H9 (cell line): ENCODE data around the gene RBM19. TPM values are rescaled to one million over a fixed set of nuclear protein-coding genes. Genes with fewer than 3 reads are reported as not detected.
A peak's percentile ranks its signal among the peaks of the same experiment; 100 is the strongest.

Experiments used
- DNase-seq: peaks from one replicate; pipeline ENCODE4 v3.0.0-alpha.2; 2017
- H2AFZ ChIP-seq: one replicate; pipeline ENCODE4 v1.6.1; 2013; ENCODE audit warnings: mild to moderate bottlenecking, low read length, control low read depth, moderate library complexity
- H2AK5ac ChIP-seq: 2 replicates; pipeline ENCODE4 v1.6.1; 2013; ENCODE audit warnings: low read length, control low read depth, mixed read lengths; ENCODE audit not compliant: insufficient read length
- H2BK120ac ChIP-seq: one replicate; pipeline ENCODE4 v1.6.1; 2013; ENCODE audit warnings: low read depth, mild to moderate bottlenecking, low read length, control low read depth, inconsistent platforms; ENCODE audit not compliant: poor library complexity, severe bottlenecking
- H2BK12ac ChIP-seq: 2 replicates; pipeline ENCODE4 v1.6.1; 2013; ENCODE audit warnings: low read length, control low read depth, mixed read lengths, low read depth; ENCODE audit not compliant: insufficient read length
- H2BK15ac ChIP-seq: 2 replicates; pipeline ENCODE4 v1.6.1; 2013; ENCODE audit warnings: low read depth, low read length, control low read depth
- H2BK20ac ChIP-seq: one replicate; pipeline ENCODE4 v1.6.1; 2013; ENCODE audit warnings: low read depth, mild to moderate bottlenecking, low read length, control low read depth, inconsistent platforms; ENCODE audit not compliant: poor library complexity, severe bottlenecking
- H2BK5ac ChIP-seq: 2 replicates; pipeline ENCODE4 v1.6.1; 2013; ENCODE audit warnings: low read length, control low read depth, mixed read lengths; ENCODE audit not compliant: insufficient read length
- H3K14ac ChIP-seq: 2 replicates; pipeline ENCODE4 v1.6.1; 2013; ENCODE audit warnings: low read length, control low read depth; ENCODE audit not compliant: insufficient read depth
- H3K18ac ChIP-seq: 2 replicates; pipeline ENCODE4 v1.6.1; 2013; ENCODE audit warnings: low read depth, mild to moderate bottlenecking, mixed read lengths, low read length, control low read depth; ENCODE audit not compliant: insufficient read length
- H3K23ac ChIP-seq: 2 replicates; pipeline ENCODE4 v1.6.1; 2013; ENCODE audit warnings: low read length, control low read depth, mixed read lengths, low read depth; ENCODE audit not compliant: insufficient read length
- H3K23me2 ChIP-seq: 2 replicates; pipeline ENCODE4 v1.6.1; 2013; ENCODE audit warnings: low read depth, mild to moderate bottlenecking, mixed read lengths, low read length, control low read depth; ENCODE audit not compliant: insufficient read length, poor library complexity, severe bottlenecking
- H3K27ac ChIP-seq: 2 replicates; pipeline ENCODE4 v1.5.1; 2013; ENCODE audit warnings: low read length, control low read depth, mixed read lengths, low read depth; ENCODE audit not compliant: insufficient read length
- H3K27me3 ChIP-seq: 2 replicates; pipeline ENCODE4 v1.6.1; 2013; ENCODE audit warnings: low read length, control low read depth, inconsistent platforms; ENCODE audit not compliant: insufficient read depth
- H3K4ac ChIP-seq: 2 replicates; pipeline ENCODE4 v1.6.1; 2013; ENCODE audit warnings: low read depth, mild to moderate bottlenecking, control low read depth, inconsistent platforms, low read length, moderate library complexity
- H3K4me1 ChIP-seq: 2 replicates; pipeline ENCODE4 v1.6.1; 2013; ENCODE audit warnings: low read length, control low read depth, inconsistent platforms; ENCODE audit not compliant: insufficient read depth
- H3K4me2 ChIP-seq: 2 replicates; pipeline ENCODE4 v1.6.1; 2013; ENCODE audit warnings: low read length, control low read depth, mixed read lengths; ENCODE audit not compliant: insufficient read length, insufficient read depth
- H3K56ac ChIP-seq: 2 replicates; pipeline ENCODE4 v1.6.1; 2013; ENCODE audit warnings: low read depth, mild to moderate bottlenecking, mixed read lengths, low read length, control low read depth; ENCODE audit not compliant: insufficient read length
- H3K79me1 ChIP-seq: 2 replicates; pipeline ENCODE4 v1.6.1; 2013; ENCODE audit warnings: low read depth, mild to moderate bottlenecking, moderate library complexity, low read length, control low read depth, inconsistent platforms; ENCODE audit not compliant: insufficient read depth, poor library complexity, severe bottlenecking
- H3K79me2 ChIP-seq: 2 replicates; pipeline ENCODE4 v1.6.1; 2013; ENCODE audit warnings: low read length, control low read depth, inconsistent platforms; ENCODE audit not compliant: insufficient read depth
- H3K9ac ChIP-seq: 2 replicates; pipeline ENCODE4 v1.6.1; 2013; ENCODE audit warnings: low read length, control low read depth, mixed read lengths; ENCODE audit not compliant: insufficient read length; ENCODE audit errors: extremely low read depth
- H3K9me3 ChIP-seq: one replicate; pipeline ENCODE4 v1.6.1; 2013; ENCODE audit warnings: low read depth, low read length, inconsistent platforms; ENCODE audit not compliant: control insufficient read depth
- H3T11ph ChIP-seq: one replicate; pipeline ENCODE4 v1.6.1; 2013; ENCODE audit warnings: mild to moderate bottlenecking, low read length, control low read depth, inconsistent platforms
- H4K20me1 ChIP-seq: one replicate; pipeline ENCODE4 v1.6.1; 2013; ENCODE audit not compliant: control insufficient read depth, insufficient read length, insufficient read depth
- H4K5ac ChIP-seq: 2 replicates; pipeline ENCODE4 v1.6.1; 2013; ENCODE audit warnings: low read depth, mild to moderate bottlenecking, mixed read lengths, low read length, control low read depth; ENCODE audit not compliant: insufficient read length
- H4K8ac ChIP-seq: replicated peaks from 2 replicates; pipeline ENCODE4 v1.6.1; 2013; ENCODE audit warnings: low read length, control low read depth, mixed read lengths, low read depth; ENCODE audit not compliant: insufficient read length
- H4K91ac ChIP-seq: 2 replicates; pipeline ENCODE4 v1.6.1; 2013; ENCODE audit warnings: low read depth, mild to moderate bottlenecking, moderate library complexity, mixed read lengths, low read length, control low read depth; ENCODE audit not compliant: insufficient read length
- H3K27ac Mint-ChIP-seq, 3 experiments: 2 replicates in 2 of 3; 3 replicates in 1 of 3; pipeline ENCODE4 v1.8.0; 2020 to 2021; ENCODE audit warnings: mixed read lengths in 3 of 3, mild to moderate bottlenecking in 1 of 3, moderate library complexity in 1 of 3
- H3K27me3 Mint-ChIP-seq: 2 replicates; pipeline ENCODE4 v1.8.0; 2021; ENCODE audit warnings: low read depth, mild to moderate bottlenecking, moderate library complexity, mixed read lengths
- H3K36me3 Mint-ChIP-seq, 3 experiments: 2 replicates in 2 of 3; 3 replicates in 1 of 3; pipeline ENCODE4 v1.8.0; 2020 to 2021; ENCODE audit warnings: low read depth in 3 of 3, mixed read lengths in 3 of 3; ENCODE audit not compliant: insufficient read depth in 1 of 3
- H3K4me1 Mint-ChIP-seq, 2 experiments: 2 replicates each; pipeline ENCODE4 v1.8.0; 2020; ENCODE audit warnings: mixed read lengths in 2 of 2
- H3K4me3 Mint-ChIP-seq, 2 experiments: 2 replicates in 1 of 2; 3 replicates in 1 of 2; pipeline ENCODE4 v1.8.0; 2020 to 2021; ENCODE audit warnings: mild to moderate bottlenecking in 2 of 2, mixed read lengths in 2 of 2, moderate library complexity in 1 of 2
- H3K9me3 Mint-ChIP-seq, 2 experiments: 2 replicates in 1 of 2; 3 replicates in 1 of 2; pipeline ENCODE4 v1.8.0; 2020; ENCODE audit warnings: mild to moderate bottlenecking in 2 of 2, mixed read lengths in 2 of 2, moderate library complexity in 1 of 2
- CTCF ChIP-seq: fragments of 200-600 bp; sonication (generic); conservative IDR thresholded peaks from 3 replicates; pipeline ENCODE4 v1.8.0; 2021; ENCODE audit warnings: antibody characterized with exemption, mild to moderate bottlenecking
- WGBS: extraction: QIAGEN DNeasy Blood & Tissue Kit; methylation state at CpG from one replicate; pipeline ENCODE4 v1.1.7; 2013; ENCODE audit warnings: missing lambda C conversion rate, low lambda C conversion rate, mixed read lengths; ENCODE audit not compliant: insufficient read length; ENCODE audit errors: extremely low coverage; 5-methylcytosine and 5-hydroxymethylcytosine counted together
- total RNA-seq: library from RNA; stranded (reverse); gene quantifications from 2 replicates; pipeline ENCODE4 v1.2.1, GENCODE V29; 2021

RBM19 gene
- total RNA-seq, 1 experiment from 2014 or later: 32.2 TPM

DNA sequence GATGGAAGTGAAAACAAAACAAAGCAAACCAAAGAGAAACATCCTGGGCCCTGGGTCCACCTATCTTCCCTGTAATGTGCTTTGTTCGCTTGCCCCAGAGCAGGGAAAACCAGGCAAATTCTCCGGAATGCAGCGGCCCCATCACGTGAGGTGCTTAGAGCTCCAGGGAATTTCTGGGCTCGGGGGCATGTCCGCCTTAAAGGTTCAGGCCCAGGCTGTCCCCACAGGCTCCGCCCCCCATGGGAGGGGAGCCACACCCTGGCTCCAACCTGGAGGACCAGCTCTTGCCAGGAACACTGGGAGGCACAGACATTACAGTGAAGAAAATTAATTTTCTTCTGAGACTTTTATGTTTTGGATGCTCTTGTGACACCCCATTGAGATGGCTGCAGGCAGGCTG lies 69.9 kb downstream of the RBM19 start:
- peak overlapping the region; percentile 23 to 91 (median 49); a peak in 4 of 7 replicates for H3K27ac Mint-ChIP-seq
- no peak overlapping the region for H4K5ac ChIP-seq
- H3K9me3 Mint-ChIP-seq: no peaks in the 10 kb centered on the region
- H2BK12ac ChIP-seq: no peak overlapping the region
- H2BK20ac ChIP-seq: no peak overlapping the region
- H2BK15ac ChIP-seq: no peak overlapping the region
- H3K4me3 Mint-ChIP-seq: no peak overlapping the region
- H3K27me3 Mint-ChIP-seq: no peaks in the 10 kb centered on the region
- H4K8ac ChIP-seq: no peak overlapping the region
- H3K23ac ChIP-seq: no peak overlapping the region
- H3K27ac ChIP-seq: no peak overlapping the region
- H2BK120ac ChIP-seq: no peak overlapping the region
- peaks cover 0 to 3% (median 0%) of the 10 kb centered on the region in 3 experiments; a peak in 2 of 7 replicates for H3K36me3 Mint-ChIP-seq
- no CpG with 5 or more reads among the region's 7 CpGs for WGBS
- DNase-seq: peak; percentile 95
- H3K14ac ChIP-seq: no peak overlapping the region
- H3K4ac ChIP-seq: no peak overlapping the region
- no peak overlapping the region for H3K18ac ChIP-seq
- H4K91ac ChIP-seq: no peak overlapping the region
- no peaks in the 10 kb centered on the region for H3K23me2 ChIP-seq
- no peak overlapping the region for H2AK5ac ChIP-seq
- no peaks in the 10 kb centered on the region for H3K79me1 ChIP-seq
- H4K20me1 ChIP-seq: no peaks in the 10 kb centered on the region
- H3K4me1 Mint-ChIP-seq: peaks cover 22 to 34% of the 10 kb centered on the region in 2 experiments
- no peaks in the 10 kb centered on the region for H3K27me3 ChIP-seq
- TF ChIP-seq CTCF: no peak
- H2AFZ ChIP-seq: no peak overlapping the region
- H3K9ac ChIP-seq: no peak overlapping the region
- H3K79me2 ChIP-seq: no peaks in the 10 kb centered on the region
- no peak overlapping the region for H3T11ph ChIP-seq
- H3K9me3 ChIP-seq: no peaks in the 10 kb centered on the region
- H3K56ac ChIP-seq: no peak overlapping the region
- H2BK5ac ChIP-seq: no peak overlapping the region
- H3K4me2 ChIP-seq: no peak overlapping the region
- no peaks in the 10 kb centered on the region; the same call in 1 of the 2 replicates for H3K4me1 ChIP-seq
